GM18511 (cell line): ENCODE measurements around the gene LMAN2.

Experiments used
- ATAC-seq: cut with Tn5 transposase; IDR thresholded peaks from one replicate; pipeline ENCODE4 v1.9.1; 2021; ENCODE audit warnings: mild to moderate bottlenecking, moderate library complexity; ENCODE audit not compliant: unreplicated experiment

The LMAN2 gene

GRCh38 chr5:177328545-177329231, 22.8 kb downstream of the LMAN2 start:
- ATAC-seq = no peak

- ATAC-seq = no peak
These were observed 23.6 kb downstream of the LMAN2 start for GRCh38 chr5:177327539-177328522.

GRCh38 chr5:177325868-177326381, 25.5 kb downstream of the LMAN2 start:
- ATAC-seq = no peak

- no peak for ATAC-seq
These were observed 30.6 kb downstream of the LMAN2 start for GRCh38 chr5:177320879-177321278.

GRCh38 chr5:177319913-177320588, 31.4 kb downstream of the LMAN2 start:
- no peak for ATAC-seq

- no peak for ATAC-seq
These were observed 33.5 kb downstream of the LMAN2 start for GRCh38 chr5:177317959-177318377.

- no peak for ATAC-seq
These were observed 35.5 kb downstream of the LMAN2 start for GRCh38 chr5:177316005-177316404.

- ATAC-seq = no peak
These were observed 36.1 kb downstream of the LMAN2 start for GRCh38 chr5:177315411-177315810.

- ATAC-seq = no peak
These were observed 36.8 kb downstream of the LMAN2 start for GRCh38 chr5:177314376-177315342.

- ATAC-seq = no peak
These were observed 37.8 kb downstream of the LMAN2 start for GRCh38 chr5:177313561-177314259.

- ATAC-seq = peak; percentile 35
These were observed 38.8 kb downstream of the LMAN2 start for GRCh38 chr5:177312649-177313181.

GRCh38 chr5:177311723-177312648, 39.5 kb downstream of the LMAN2 start, which contains the start of gene MXD3:
Gene MXD3, minus strand, starts transcription at chr5:177311898. Its CDS starts 68 bp downstream, at chr5:177311830.
- ATAC-seq = peak; percentile 77

GRCh38 chr5:177311392-177311722, 40.1 kb downstream of the LMAN2 start:
- ATAC-seq = peak; percentile 4

GRCh38 chr5:177310757-177311391, 40.6 kb downstream of the LMAN2 start:
- ATAC-seq = no peak

GRCh38 chr5:177310332-177310731, 41.1 kb downstream of the LMAN2 start:
- no peak for ATAC-seq

- ATAC-seq = no peak
These were observed 41.9 kb downstream of the LMAN2 start for GRCh38 chr5:177309351-177310191.

- ATAC-seq = no peak
These were observed 42.7 kb downstream of the LMAN2 start for GRCh38 chr5:177308740-177309139.
